Glomerular visceral epithelial cell (primary cell): ENCODE data around the gene LRG1.

ENCODE experiments used
- DNase-seq: peaks from one replicate; pipeline ENCODE4 v3.0.0-alpha.2; 2016; ENCODE audit errors: extremely low spot score

Gene LRG1

GRCh38 chr19:4539693-4540581, at the start of gene LRG1:
Gene LRG1 (minus strand): TSS chr19:4540036. CDS start chr19:4540013, 23 bp downstream.
- DNase-seq: no peak

GRCh38 chr19:4588291-4588761, 48.5 kb upstream of the LRG1 start:
- no peak for DNase-seq

DNA sequence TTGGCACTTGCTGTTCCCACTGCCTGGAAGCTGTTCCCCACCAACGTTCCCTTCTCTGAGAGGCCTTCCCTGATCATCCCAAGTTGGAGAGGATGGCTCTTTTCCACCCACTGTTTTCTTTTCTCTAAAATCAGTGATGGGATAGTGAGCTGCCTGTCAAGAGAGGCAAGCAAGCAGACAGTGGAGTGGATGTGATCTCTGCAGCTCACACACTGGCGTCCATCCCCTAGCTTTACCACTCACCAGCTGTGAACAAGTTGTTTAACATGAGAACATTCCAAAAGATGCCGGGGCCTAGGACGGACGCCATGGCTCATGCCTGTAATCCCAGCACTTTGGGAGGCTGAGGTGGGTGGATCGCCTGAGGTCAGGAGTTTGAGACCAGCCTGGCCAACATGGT, 47.7 kb upstream of the LRG1 start:
- DNase-seq: no peak

DNA sequence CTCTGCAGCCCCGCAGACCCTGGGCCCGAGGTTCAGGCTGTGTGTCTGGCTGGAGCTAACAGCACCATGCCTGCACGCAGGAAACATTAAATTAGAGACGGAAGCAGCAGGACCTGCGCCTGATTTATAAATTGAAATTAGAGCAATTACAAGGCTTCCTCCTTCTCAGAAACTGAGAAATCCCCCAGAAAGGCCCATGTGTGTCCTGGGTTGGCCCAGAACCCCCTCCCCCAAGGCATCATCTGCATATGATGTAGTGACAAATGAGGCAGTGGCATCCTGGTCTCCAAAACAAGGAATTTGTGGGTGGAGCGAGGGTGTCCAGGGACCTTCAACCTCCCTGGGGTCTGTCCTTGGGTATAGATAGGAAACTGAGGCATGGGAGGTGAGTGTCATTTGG, 46.9 kb upstream of the LRG1 start:
- DNase-seq: no peak

DNA sequence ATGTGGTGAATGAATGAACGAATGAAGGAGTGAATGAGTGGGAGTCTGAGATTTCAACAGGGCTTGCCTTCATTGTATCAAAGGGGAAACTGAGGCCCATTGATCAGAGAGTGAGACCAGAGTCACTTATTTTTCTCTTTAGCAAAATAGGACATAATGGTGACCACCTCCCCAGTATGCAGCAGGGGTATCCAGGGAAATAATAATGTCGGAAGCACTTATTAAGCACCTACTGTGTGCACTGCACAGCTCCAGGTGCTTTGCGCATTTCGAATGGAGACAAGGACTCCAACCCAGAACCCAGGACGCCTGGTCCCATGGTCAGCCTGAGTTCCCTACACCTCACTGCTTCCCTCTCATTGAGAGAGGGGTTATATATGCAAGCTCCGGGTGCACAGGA, 46.4 kb upstream of the LRG1 start:
- no peak for DNase-seq

DNA sequence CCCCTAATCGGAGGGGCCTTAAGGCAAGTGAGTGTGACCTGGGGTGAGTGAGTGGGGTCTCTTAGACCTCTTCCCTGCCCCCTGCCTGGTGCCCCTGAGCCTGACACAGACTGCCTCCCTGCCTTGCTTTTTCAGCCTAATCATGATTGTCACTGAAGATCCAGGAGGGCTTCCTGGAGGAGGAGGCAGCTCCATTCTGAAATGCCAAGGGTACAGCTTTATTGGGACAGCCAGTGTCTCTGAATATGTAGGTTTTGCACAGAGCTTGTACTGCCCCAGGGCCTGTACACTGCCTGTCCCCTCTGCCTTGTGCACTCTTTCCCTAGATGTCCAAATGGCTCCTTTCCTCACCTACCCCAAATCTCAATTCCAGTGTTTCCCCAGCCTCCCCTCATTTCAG, 45.7 kb upstream of the LRG1 start:
- no peak for DNase-seq

DNA sequence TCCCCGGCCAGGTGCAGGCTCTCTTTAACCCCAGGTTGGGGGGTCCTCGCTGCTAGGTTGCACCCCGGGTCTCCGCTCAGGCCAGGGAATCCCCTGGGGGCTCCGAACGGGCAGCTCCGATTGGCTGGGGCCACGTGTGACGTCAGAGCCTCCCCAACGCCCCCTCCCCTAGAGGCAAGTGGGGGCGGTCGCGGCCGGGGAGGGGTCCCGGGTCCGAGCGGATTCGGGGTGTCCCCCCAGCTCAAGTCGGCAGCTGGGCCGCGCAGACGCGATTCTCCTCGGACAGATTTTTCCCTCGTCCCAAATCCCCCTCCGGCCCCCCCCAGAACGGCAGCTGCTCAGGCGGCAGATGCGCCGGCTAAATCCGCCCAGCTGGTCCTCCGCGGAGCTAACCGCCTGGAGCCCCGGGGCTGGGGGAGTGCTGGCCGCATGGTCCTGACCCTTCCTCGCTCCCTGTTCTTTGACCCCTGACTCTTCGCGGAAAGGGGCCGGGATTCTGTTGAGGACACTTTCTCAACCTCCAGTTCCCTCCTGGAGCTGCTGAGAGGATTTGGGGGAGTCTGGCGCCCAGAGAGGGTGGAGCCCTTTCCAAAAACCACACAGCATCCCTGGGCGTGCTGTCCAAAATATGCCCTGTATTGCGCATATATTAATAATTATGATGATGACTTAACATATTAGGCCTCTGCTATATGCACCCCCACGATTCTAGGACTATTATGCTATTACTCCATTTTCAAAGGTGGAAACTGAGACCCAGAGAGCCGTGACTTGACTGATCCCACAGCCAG, 45.0 kb upstream of the LRG1 start:
- DNase-seq: no peak

GRCh38 chr19:4583961-4584669, 44.3 kb upstream of the LRG1 start:
- DNase-seq: no peak

DNA sequence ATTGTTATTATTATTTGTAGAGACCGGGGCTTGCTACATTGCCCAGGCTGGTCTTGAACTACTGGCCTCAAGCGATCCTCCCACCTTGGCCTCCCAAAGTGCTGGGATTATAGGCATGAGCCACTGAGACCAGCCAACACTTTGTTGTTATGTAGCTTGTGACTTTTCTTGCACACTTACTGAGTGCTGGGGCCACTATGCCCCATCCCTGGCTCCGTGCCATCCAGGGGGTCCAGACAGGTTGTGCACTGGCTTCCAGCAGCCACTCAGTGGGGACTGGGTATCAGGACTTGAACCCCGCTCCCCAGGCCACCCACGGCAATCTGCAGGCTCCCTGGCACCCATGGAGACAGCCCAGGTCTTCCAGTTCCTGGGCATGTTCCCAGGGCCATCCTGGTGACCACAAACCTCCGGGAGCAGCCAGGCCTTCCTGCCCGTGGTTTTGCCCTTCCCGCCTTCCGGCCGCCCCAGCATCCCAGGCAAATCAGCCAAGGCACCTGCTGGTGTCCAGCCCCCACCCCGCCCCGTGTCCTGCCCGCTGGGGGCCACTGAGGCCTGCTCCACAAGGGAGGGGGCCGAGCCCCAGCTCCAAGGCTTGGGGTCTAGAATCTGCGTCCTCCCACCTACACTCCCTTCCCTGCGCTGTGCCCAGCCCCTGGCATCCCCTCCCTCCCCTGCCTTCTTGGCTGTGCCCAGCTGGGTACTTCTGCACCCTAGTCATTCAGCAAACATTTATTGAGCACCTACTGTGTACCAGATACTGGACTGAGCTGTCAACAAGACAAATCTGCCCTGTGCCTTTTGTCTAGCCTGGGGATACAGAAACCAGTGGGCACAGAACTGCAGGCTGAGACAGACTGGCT, 43.4 kb upstream of the LRG1 start:
- DNase-seq: peak; percentile 76

GRCh38 chr19:4581666-4582553, 42.1 kb upstream of the LRG1 start:
- peak; percentile 64 for DNase-seq

- DNase-seq: no peak
Measured at GRCh38 chr19:4580961-4581665, 41.3 kb upstream of the LRG1 start.

DNA sequence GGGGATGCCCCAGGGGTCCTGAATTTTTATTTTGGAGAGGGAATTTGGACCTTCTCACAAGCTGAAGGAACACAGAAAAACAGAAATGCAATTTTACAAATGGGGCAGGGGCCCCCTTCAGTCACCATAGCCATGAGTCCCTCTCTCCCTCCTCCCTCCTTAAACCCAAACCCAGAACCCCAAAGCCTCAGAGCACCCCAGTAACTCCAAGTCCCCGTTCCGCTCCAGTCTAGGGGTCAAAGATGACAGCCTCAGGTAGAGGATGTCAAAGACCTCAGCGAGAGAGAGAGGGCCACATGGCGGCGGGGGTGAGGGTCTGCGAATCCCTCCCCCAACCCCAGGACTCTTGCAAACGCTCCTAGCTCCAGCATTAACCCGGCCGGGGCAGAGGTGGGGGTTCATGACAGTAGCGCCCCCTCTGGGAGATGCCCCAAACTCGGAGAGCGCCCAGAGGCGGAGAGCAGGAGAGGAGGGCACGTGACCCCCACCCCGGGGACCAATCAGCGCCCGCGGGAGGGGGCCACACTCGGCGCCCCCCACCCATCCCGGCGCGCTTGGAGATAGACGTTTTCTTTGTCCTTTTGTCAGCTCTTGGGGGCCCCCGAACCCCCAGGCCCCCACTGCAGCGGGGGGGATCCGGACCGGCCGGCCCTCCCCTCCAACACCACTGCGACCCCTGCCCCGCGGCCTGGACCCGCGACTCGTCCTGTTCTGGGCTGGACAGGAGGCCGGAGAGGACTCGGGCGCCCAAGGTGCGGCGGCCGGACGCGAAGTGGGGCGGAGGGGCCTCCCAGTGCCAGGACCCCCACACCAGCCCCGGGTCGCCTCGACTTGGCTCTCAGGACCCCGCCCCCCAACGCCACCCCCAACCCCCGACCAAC, 40.4 kb upstream of the LRG1 start:
- no peak for DNase-seq

DNA sequence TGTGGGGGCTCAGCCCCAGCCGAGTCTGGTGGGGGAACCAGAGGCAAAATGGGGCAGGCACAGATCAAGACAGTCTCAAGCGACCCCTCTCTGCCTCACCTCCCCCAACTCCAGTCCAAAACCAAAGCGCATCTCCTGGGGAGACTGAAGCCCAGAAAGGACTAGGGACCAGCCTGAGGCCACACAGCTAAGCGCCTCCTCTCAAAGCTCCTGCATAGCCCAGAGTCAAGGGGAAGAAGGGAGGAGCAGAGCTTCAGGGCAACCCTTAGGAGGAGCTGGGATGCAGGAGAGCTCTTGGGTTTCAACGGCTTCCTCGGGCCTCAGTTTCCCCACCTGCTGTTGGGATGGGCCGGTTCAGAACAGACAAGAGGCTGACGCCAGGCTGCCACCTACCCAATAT, 39.6 kb upstream of the LRG1 start:
- no peak for DNase-seq

DNA sequence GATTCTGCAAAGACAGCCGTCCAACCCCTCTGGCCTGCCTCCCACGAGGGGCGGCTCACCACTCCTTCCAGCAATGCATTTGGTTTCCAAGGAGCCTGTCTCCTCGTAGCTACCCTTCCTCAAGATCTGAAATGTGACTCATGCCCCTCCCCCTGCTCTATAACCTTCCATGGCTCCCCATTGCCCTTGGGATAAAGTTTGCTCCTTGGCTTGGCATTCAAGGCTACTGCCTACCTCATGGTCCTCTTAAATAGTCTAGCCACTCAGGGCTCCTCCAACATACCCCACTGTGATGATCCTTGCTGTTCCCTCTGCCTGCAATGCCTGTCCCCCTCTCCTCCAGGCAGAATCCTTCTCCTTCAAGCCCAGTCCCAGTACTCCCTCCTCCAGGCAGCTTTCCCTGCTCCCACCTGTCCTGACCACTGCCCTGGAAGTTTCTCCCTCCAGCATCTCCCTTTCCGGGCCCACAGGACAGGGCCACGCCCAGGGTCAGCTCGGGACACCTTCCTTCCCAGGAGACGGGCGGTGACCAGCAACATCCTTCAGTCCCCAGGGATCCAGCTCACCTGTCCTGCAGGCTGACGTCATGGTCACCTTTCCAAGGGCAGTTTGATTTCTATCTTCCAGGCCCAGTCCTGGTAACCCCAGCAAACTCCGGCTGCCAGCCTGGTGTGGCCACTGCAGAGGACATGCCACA, 38.9 kb upstream of the LRG1 start:
- DNase-seq: no peak

DNA sequence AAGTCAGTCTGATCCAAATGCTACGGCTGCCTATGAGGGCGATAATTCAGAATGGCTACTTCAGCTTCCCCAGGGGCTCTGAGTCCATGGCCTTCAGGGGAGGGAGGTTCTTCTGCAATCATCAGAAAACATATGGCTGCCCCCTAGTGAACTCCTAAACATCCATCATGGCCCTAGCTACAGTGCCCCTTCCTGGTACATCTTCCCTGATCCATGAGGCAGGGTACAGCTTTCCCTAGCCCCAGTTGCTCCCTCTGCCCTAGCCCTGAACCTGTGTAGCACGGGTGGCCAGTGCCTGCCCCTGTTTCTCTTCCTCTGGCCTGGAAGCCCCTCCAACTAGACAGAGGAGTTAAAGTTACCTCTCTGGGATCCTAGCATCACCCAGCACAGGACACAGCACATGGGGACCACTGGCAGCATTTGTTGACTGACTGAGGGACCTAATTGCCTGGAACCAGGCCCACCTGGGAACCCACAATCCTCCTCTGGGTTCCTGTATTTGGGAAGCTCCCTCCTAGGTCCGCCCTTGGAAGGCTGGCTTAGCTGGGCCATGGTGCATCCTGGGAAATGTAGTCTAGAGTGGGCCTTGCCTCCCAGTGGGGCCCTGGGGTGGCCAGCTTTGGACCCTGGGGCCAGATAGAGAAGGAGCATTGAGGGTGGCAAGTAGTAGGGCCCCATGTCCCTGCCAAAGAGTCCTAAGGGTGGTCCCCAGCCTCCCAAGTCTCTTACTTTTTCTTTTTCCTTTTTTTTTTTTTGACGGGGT, 37.4 kb upstream of the LRG1 start:
- DNase-seq: no peak

- peak; percentile 69 for DNase-seq
Measured at GRCh38 chr19:4576016-4576933, 36.4 kb upstream of the LRG1 start.
